Measurements from ENCODE around the gene TUBG2. TPM values are rescaled to one million over a fixed set of nuclear protein-coding genes. Genes with fewer than 3 reads are reported as not detected.
A peak's percentile ranks its signal among the peaks of the same experiment; 100 is the strongest.
"Not testable (repeated sequence)": the region's sequence is repeated elsewhere in the genome, so short reads cannot be mapped to it uniquely, and the experiment has no call there.

The TUBG2 gene
- total and polyA plus RNA-seq, 3 experiments from 2014 or later, result 3.4 to 11.6 (median 10.6) TPM

GRCh38 chr17:42642336-42642735 lies 16.7 kb upstream of the TUBG2 start:
- H3K9me3 Mint-ChIP-seq, result no peaks in the 10 kb centered on the region
- no peaks in the 10 kb centered on the region for H3K4me1 Mint-ChIP-seq
- H3K4me3 ChIP-seq (ENCODE audit: low read length), result no peak overlapping the region
- no peaks in the 10 kb centered on the region for H3K36me3 ChIP-seq (ENCODE audit: insufficient read depth, low read length)
- H3K4me3 Mint-ChIP-seq, result no peak overlapping the region
- no peaks in the 10 kb centered on the region for H3K27me3 ChIP-seq (ENCODE audit: insufficient read depth, low read length, poor library complexity, severe bottlenecking)
- ChIA-PET CTCF (no interaction called here), POLR2A (no interaction called here)
- H3K9me3 ChIP-seq (ENCODE audit: low read length), result no peaks in the 10 kb centered on the region
- no peak overlapping the region for H3K27ac Mint-ChIP-seq
- no peak for DNase-seq
- H3K27ac ChIP-seq (ENCODE audit: low read depth, low read length), result no peak overlapping the region
- H3K27me3 Mint-ChIP-seq, result peaks cover 5 to 12% of the 10 kb centered on the region in 2 donors
- H3K4me1 ChIP-seq (ENCODE audit: insufficient read depth, low read length), result no peaks in the 10 kb centered on the region
- no peaks in the 10 kb centered on the region for H3K36me3 Mint-ChIP-seq

GRCh38 chr17:42647778-42648177 lies 11.3 kb upstream of the TUBG2 start:
- ChIA-PET CTCF (no interaction called here), POLR2A (no interaction called here)
- peaks cover 10 to 12% of the 10 kb centered on the region in 2 donors for H3K27me3 Mint-ChIP-seq
- DNase-seq, result no peak
- H3K9me3 ChIP-seq (ENCODE audit: low read length), result no peaks in the 10 kb centered on the region
- no peak overlapping the region for H3K4me3 Mint-ChIP-seq
- no peaks in the 10 kb centered on the region for H3K27me3 ChIP-seq (ENCODE audit: insufficient read depth, low read length, poor library complexity, severe bottlenecking)
- no peak overlapping the region for H3K27ac Mint-ChIP-seq
- H3K36me3 Mint-ChIP-seq, result no peaks in the 10 kb centered on the region
- H3K4me1 ChIP-seq (ENCODE audit: insufficient read depth, low read length), result no peaks in the 10 kb centered on the region
- peaks cover 0 to 9% (median 3%) of the 10 kb centered on the region in 3 donors for H3K4me1 Mint-ChIP-seq
- H3K27ac ChIP-seq (ENCODE audit: low read depth, low read length), result no peak overlapping the region
- H3K4me3 ChIP-seq (ENCODE audit: low read length), result no peak overlapping the region
- H3K9me3 Mint-ChIP-seq, result no peaks in the 10 kb centered on the region
- no peaks in the 10 kb centered on the region for H3K36me3 ChIP-seq (ENCODE audit: insufficient read depth, low read length)

DNA sequence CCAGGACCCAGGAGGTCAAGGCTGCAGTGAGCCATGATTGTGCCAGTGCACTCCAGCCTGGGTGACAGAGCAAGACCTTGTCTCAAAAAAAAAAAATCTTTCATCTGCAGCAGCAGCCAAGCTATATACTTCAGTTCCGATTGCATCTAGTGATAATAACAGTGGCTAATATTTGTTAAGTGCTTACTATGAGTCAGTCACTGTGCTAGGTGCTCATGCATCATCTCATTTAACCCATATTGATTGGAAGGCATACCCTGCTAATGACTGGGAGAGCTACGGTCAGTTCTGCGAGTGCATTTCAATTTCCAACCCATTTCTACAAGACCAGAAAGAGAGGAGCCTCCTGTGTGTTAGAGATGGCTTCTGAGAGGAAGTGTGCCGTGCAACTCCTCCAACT lies 7.7 kb upstream of the TUBG2 start:
- Mint-ChIP-seq H3K4me1 (peaks cover 3 to 9% (median 5%) of the 10 kb centered on the region in 3 donors), H3K27me3 (peaks cover 21 to 22% of the 10 kb centered on the region in 2 donors), H3K27ac (no peak overlapping the region), H3K9me3 (no peaks in the 10 kb centered on the region), H3K36me3 (peaks cover 0 to 3% (median 0%) of the 10 kb centered on the region in 3 donors), H3K4me3 (no peak overlapping the region)
- Histone ChIP-seq H3K9me3 (ENCODE audit: low read length) (no peaks in the 10 kb centered on the region), H3K27me3 (ENCODE audit: insufficient read depth, low read length, poor library complexity, severe bottlenecking) (no peaks in the 10 kb centered on the region), H3K36me3 (ENCODE audit: insufficient read depth, low read length) (no peaks in the 10 kb centered on the region), H3K27ac (ENCODE audit: low read depth, low read length) (no peak overlapping the region), H3K4me3 (ENCODE audit: low read length) (no peak overlapping the region), H3K4me1 (ENCODE audit: insufficient read depth, low read length) (no peaks in the 10 kb centered on the region)
- CTCF ChIA-PET, result interaction anchor here (1.0 kb wide), 1 partner anchor 10 kb away, joined by 3 read pairs; no protein-coding TSS in a partner anchor
- POLR2A ChIA-PET, result no interaction called here
- no peak for DNase-seq

DNA sequence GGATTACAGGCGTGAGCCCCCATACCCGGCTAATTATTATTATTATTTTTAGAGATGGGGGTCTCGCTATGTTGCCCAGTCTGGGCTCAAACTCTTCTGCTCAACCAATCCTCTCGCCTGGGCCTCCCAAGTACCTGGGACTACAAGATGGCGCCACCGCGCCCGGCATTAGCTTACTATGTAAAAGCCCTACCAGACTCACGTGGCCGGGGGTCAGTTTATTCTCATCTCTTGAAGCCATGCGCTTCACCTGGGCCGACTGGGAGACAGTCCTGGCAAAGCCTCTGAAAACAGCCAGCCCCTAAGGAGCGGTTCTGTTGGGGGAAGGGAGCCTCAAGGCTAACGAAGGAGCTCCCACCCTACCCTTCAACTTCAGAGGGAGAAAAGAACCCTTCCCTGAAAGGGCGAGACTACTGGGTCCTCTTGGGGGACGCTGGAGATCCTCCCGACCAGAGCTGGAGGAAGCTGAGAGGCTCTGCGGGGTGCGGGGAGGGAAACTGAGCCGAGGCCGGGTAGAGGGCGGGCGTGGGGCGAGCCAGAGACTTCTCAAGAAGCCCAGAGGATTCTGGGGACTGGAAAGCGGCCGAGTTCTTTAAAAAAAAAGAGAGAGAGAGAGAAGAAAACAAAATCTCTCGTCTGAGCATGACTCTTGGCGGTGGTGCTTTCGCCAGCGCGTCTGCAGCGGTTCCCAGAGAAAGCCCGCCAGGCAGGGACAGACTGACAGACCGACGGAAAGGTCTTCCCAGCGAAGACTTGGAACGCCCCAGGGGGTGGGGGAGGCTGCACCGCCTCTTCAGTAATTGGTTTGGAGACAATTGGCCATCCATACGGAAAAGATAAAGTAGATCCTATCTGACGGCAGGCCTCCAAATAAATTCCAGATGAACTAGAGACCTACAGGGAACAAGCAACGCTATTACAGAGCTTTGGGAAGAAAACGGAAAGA lies 5.6 kb upstream of the TUBG2 start:
- Mint-ChIP-seq H3K36me3 (peaks cover 0 to 3% (median 0%) of the 10 kb centered on the region in 3 donors), H3K27me3 (peaks cover 21 to 22% of the 10 kb centered on the region in 2 donors), H3K4me3 (peak overlapping the region in 1 of 7 donors; percentile 54), H3K4me1 (peaks cover 5 to 7% (median 7%) of the 10 kb centered on the region in 3 donors), H3K9me3 (no peaks in the 10 kb centered on the region), H3K27ac (no peak overlapping the region)
- Histone ChIP-seq H3K27ac (ENCODE audit: low read depth, low read length) (no peak overlapping the region), H3K4me1 (ENCODE audit: insufficient read depth, low read length) (peaks cover 1% of the 10 kb centered on the region), H3K9me3 (ENCODE audit: low read length) (no peaks in the 10 kb centered on the region), H3K4me3 (ENCODE audit: low read length) (no peak overlapping the region), H3K36me3 (ENCODE audit: insufficient read depth, low read length) (no peaks in the 10 kb centered on the region), H3K27me3 (ENCODE audit: insufficient read depth, low read length, poor library complexity, severe bottlenecking) (no peaks in the 10 kb centered on the region)
- ChIA-PET CTCF (interaction anchor here (1.0 kb wide), 1 partner anchor 30 kb away, joined by 3 read pairs; no protein-coding TSS in a partner anchor), POLR2A (no interaction called here)
- no peak for DNase-seq

DNA sequence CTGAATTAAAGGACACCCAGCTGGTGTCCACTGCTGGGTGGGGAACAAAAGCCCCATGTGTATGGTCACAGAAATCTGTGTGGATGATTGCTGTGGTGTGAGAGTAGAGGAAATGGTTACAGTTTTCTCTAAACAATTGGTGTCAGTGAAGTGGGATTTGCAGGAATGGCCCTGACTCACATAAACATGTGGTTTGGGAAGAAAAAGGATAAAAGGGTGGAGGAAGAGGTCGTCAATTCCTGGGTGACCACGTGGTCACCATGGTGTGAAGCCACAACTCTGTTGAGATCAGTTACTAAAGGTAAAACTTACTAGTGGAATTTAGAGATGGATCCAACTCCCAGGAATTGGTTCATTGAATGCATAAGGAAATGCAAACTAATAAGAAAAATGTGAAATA lies 3.6 kb upstream of the TUBG2 start:
- H3K27me3 Mint-ChIP-seq, result peaks cover 18 to 19% of the 10 kb centered on the region in 2 donors
- peaks cover 11 to 24% (median 13%) of the 10 kb centered on the region in 3 donors for H3K4me1 Mint-ChIP-seq
- Histone ChIP-seq H3K4me3 (ENCODE audit: low read length) (no peak overlapping the region), H3K36me3 (ENCODE audit: insufficient read depth, low read length) (no peaks in the 10 kb centered on the region), H3K27ac (ENCODE audit: low read depth, low read length) (no peak overlapping the region), H3K4me1 (ENCODE audit: insufficient read depth, low read length) (peaks cover 5% of the 10 kb centered on the region), H3K9me3 (ENCODE audit: low read length) (no peaks in the 10 kb centered on the region), H3K27me3 (ENCODE audit: insufficient read depth, low read length, poor library complexity, severe bottlenecking) (no peaks in the 10 kb centered on the region)
- peaks cover 2 to 3% (median 2%) of the 10 kb centered on the region in 3 donors for H3K36me3 Mint-ChIP-seq
- DNase-seq, result no peak
- no peaks in the 10 kb centered on the region for H3K9me3 Mint-ChIP-seq
- H3K27ac Mint-ChIP-seq, result no peak overlapping the region
- peak overlapping the region in 1 of 7 donors; percentile 23 for H3K4me3 Mint-ChIP-seq
- ChIA-PET CTCF (no interaction called here), POLR2A (no interaction called here)

- CTCF ChIA-PET, result interaction anchor here (0.8 to 1.4 kb wide), 2 partner anchors 13 to 21 kb away, joined by 3 read pairs; no protein-coding TSS in a partner anchor
- H3K4me1 Mint-ChIP-seq, result peaks cover 13 to 25% (median 14%) of the 10 kb centered on the region in 3 donors
- Histone ChIP-seq H3K27me3 (ENCODE audit: insufficient read depth, low read length, poor library complexity, severe bottlenecking) (no peaks in the 10 kb centered on the region), H3K9me3 (ENCODE audit: low read length) (no peaks in the 10 kb centered on the region), H3K36me3 (ENCODE audit: insufficient read depth, low read length) (no peaks in the 10 kb centered on the region), H3K4me3 (ENCODE audit: low read length) (no peak overlapping the region), H3K27ac (ENCODE audit: low read depth, low read length) (no peak overlapping the region), H3K4me1 (ENCODE audit: insufficient read depth, low read length) (peaks cover 5% of the 10 kb centered on the region)
- peak overlapping the region in 2 of 8 donors; percentile 49 to 57 for H3K27ac Mint-ChIP-seq
- no peak for DNase-seq
- peaks cover 3 to 5% (median 3%) of the 10 kb centered on the region in 3 donors for H3K36me3 Mint-ChIP-seq
- no peaks in the 10 kb centered on the region for H3K9me3 Mint-ChIP-seq
- H3K4me3 Mint-ChIP-seq, result peak overlapping the region; percentile 86 to 94 (median 92)
- POLR2A ChIA-PET, result no interaction called here
- peaks cover 12% of the 10 kb centered on the region in 2 donors for H3K27me3 Mint-ChIP-seq
Measured at GRCh38 chr17:42657824-42658588, 1.1 kb upstream of the TUBG2 start.

- H3K36me3 ChIP-seq (ENCODE audit: insufficient read depth, low read length); DNase-seq; H3K27me3 Mint-ChIP-seq; H3K27ac Mint-ChIP-seq; H3K9me3 ChIP-seq (ENCODE audit: low read length); H3K4me3 ChIP-seq (ENCODE audit: low read length); H3K9me3 Mint-ChIP-seq; H3K4me1 ChIP-seq (ENCODE audit: insufficient read depth, low read length); H3K27me3 ChIP-seq (ENCODE audit: insufficient read depth, low read length, poor library complexity, severe bottlenecking); H3K27ac ChIP-seq (ENCODE audit: low read depth, low read length); POLR2A ChIA-PET: not testable (repeated sequence)
- peak overlapping the region; percentile 9 to 94 (median 89) for H3K4me3 Mint-ChIP-seq
- H3K4me1 Mint-ChIP-seq, result peaks cover 13 to 25% (median 14%) of the 10 kb centered on the region in 3 donors
- H3K36me3 Mint-ChIP-seq, result peaks cover 3 to 15% (median 3%) of the 10 kb centered on the region in 3 donors
- CTCF ChIA-PET, result interaction anchor here (0.6 to 1.0 kb wide), 3 partner anchors 14 to 20 kb away, joined by 3 read pairs; no protein-coding TSS in a partner anchor
Measured at GRCh38 chr17:42659932-42660274, 819 bp downstream of the TUBG2 start.
